ENCODE measurements around the gene HMCN2.

The HMCN2 gene

DNA sequence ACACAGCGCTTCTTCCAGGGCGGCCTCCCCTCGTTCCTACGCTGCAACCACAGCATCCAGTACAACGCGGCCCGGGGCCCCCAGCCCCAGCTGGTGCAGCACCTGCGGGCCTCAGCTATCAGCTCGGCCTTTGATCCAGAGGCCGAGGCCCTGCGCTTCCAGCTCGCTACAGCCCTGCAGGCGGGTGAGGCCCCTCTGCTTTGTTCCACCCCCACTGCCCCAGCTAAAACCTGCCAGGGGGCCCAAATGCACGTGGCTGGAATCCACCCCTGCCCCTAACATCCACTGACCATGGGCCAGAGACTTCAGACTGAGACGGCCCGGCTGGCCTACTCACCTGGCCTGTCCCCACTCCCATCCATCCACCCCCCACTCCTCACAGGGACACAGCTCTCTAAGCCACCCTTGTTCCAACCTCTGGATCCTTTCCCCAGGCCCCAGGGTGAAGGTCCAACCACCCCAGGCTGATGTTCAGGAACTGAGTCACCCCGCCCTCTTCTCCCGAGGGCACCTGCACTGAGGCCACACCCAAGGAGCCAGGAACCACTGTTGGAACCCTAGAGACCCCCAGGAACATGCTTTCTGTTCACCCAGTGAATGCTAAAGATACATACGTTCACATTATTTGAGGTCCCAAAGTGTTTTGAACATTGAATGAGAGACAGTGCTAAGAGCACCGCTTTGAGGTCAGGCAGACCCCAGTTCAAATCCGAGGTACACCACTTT, 160.3 kb downstream of the HMCN2 start:
- Mint-ChIP-seq H3K27ac (no peak overlapping the region), H3K27me3 (ENCODE audit: low read depth, poor library complexity) (peaks cover 22% of the 10 kb centered on the region), H3K4me3 (no peak overlapping the region), H3K4me1 (peaks cover 60% of the 10 kb centered on the region), H3K9me3 (peaks cover 4% of the 10 kb centered on the region), H3K36me3 (ENCODE audit: low read depth) (no peaks in the 10 kb centered on the region)
- no peak for DNase-seq
- TF ChIP-seq, protein P1, sequence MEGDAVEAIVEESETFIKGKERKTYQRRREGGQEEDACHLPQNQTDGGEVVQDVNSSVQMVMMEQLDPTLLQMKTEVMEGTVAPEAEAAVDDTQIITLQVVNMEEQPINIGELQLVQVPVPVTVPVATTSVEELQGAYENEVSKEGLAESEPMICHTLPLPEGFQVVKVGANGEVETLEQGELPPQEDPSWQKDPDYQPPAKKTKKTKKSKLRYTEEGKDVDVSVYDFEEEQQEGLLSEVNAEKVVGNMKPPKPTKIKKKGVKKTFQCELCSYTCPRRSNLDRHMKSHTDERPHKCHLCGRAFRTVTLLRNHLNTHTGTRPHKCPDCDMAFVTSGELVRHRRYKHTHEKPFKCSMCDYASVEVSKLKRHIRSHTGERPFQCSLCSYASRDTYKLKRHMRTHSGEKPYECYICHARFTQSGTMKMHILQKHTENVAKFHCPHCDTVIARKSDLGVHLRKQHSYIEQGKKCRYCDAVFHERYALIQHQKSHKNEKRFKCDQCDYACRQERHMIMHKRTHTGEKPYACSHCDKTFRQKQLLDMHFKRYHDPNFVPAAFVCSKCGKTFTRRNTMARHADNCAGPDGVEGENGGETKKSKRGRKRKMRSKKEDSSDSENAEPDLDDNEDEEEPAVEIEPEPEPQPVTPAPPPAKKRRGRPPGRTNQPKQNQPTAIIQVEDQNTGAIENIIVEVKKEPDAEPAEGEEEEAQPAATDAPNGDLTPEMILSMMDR (IDR thresholded peaks at IDR 0.05), result no peak

DNA sequence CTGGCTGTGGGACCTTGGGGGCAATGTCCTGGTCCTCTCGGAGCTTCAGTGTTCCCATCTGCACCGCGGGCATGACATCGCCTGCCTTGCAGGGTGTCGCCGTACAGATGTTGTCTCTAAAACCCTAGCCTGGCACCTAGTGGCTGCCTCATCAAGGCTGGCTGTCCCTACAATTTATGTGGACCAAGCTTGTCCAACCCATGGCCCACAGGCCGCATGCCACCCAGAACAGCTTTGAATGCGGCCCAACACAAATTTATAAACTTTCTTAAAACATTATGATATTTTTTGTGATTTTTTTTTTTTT, 160.9 kb downstream of the HMCN2 start:
- peaks cover 4% of the 10 kb centered on the region for H3K9me3 Mint-ChIP-seq
- no peak overlapping the region for H3K27ac Mint-ChIP-seq
- H3K27me3 Mint-ChIP-seq (ENCODE audit: low read depth, poor library complexity), result peaks cover 22% of the 10 kb centered on the region
- TF ChIP-seq, protein P1 (IDR thresholded peaks at IDR 0.05), result no peak
- H3K36me3 Mint-ChIP-seq (ENCODE audit: low read depth), result no peaks in the 10 kb centered on the region
- H3K4me3 Mint-ChIP-seq, result no peak overlapping the region
- no peak for DNase-seq
- H3K4me1 Mint-ChIP-seq, result peaks cover 58% of the 10 kb centered on the region

DNA sequence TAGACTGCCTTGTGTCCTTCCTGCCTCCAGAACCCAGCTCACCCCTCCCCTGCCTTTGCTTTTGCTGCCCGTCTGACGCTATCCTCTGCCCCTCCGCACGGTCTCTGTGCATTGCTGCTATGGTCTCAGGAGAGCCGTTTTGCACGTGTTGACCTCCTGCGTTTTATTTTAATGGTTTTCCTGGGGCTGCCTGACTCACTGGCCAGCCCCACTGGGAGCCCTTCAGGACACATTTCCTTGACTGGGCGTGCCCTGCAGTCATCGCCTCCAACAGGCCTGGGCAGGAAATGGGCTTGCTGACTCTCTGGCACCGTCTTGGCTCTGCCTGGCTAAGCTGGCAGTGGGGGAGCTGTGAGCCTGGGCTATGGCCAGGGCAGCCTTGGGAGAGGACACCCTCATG, 161.3 kb downstream of the HMCN2 start:
- H3K9me3 Mint-ChIP-seq, result peaks cover 4% of the 10 kb centered on the region
- H3K4me1 Mint-ChIP-seq, result peaks cover 53% of the 10 kb centered on the region
- TF ChIP-seq, protein P1 (IDR thresholded peaks at IDR 0.05), result no peak
- H3K27ac Mint-ChIP-seq, result no peak overlapping the region
- DNase-seq, result peak; percentile 33
- H3K4me3 Mint-ChIP-seq, result peak overlapping the region; percentile 20
- no peaks in the 10 kb centered on the region for H3K36me3 Mint-ChIP-seq (ENCODE audit: low read depth)
- peaks cover 22% of the 10 kb centered on the region for H3K27me3 Mint-ChIP-seq (ENCODE audit: low read depth, poor library complexity)

DNA sequence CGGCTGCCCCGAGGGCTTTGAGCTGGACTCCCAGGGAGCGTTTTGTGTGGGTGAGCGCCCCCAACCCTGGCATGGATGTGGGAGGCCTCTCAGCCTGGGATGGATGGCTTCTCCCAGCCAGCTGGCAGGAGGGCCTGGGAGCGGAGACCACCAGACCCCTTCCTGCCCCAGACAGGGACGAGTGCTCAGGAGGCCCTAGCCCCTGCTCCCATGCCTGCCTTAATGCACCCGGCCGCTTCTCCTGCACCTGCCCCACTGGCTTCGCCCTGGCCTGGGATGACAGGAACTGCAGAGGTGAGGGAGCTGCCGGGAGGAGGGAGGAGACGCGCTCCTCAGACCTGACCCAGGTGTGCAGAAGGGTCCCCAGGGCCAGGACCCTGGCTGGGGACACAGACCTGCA, 161.8 kb downstream of the HMCN2 start:
- Mint-ChIP-seq H3K27me3 (ENCODE audit: low read depth, poor library complexity) (peaks cover 22% of the 10 kb centered on the region), H3K9me3 (peaks cover 4% of the 10 kb centered on the region)

DNA sequence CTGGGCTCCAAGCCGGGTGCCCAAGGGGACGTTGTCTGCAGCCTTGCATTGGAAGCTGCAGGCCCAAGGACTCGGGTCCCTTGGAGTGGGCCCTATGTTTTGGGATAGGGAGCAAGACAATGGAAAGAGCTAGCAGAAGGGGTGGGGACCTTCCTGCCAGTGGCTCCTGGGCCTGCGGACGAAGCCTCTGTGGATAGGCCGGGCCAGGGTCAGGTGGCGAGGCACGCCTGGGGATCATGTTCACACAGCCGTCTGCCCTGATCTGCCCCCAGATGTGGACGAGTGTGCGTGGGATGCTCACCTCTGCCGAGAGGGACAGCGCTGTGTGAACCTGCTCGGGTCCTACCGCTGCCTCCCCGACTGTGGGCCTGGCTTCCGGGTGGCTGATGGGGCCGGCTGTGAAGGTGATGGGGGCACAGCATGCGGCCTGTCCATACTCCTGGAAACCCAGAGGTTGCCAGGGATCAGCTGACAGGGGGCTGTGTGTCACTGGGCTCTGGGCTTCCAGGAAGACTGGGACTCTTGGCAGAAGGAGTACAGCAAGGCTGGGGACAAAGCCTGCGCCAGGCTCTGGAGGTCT, 162.6 kb downstream of the HMCN2 start:
- peaks cover 26% of the 10 kb centered on the region for H3K27me3 Mint-ChIP-seq (ENCODE audit: low read depth, poor library complexity)
- DNase-seq, result no peak

More for the DNA sequence above, 161.8 kb downstream of the HMCN2 start:
- Mint-ChIP-seq H3K4me1 (peaks cover 54% of the 10 kb centered on the region), H3K4me3 (no peak overlapping the region), H3K36me3 (ENCODE audit: low read depth) (no peaks in the 10 kb centered on the region), H3K27ac (no peak overlapping the region)
- DNase-seq, result no peak
- TF ChIP-seq, protein P1 (IDR thresholded peaks at IDR 0.05), result no peak

More for the DNA sequence above, 162.6 kb downstream of the HMCN2 start:
- TF ChIP-seq, protein P1 (IDR thresholded peaks at IDR 0.05), result no peak
- H3K27ac Mint-ChIP-seq, result no peak overlapping the region
- H3K36me3 Mint-ChIP-seq (ENCODE audit: low read depth), result no peaks in the 10 kb centered on the region
- no peak overlapping the region for H3K4me3 Mint-ChIP-seq
- H3K9me3 Mint-ChIP-seq, result peaks cover 4% of the 10 kb centered on the region
- peaks cover 55% of the 10 kb centered on the region for H3K4me1 Mint-ChIP-seq

Measured in nephron progenitor cell (in vitro differentiated cells).